ENCODE results near the gene TCF7L1.
"Not testable (repeated sequence)": the region's sequence is repeated elsewhere in the genome, so short reads cannot be mapped to it uniquely, and the experiment has no call there.

The TCF7L1 gene

DNA sequence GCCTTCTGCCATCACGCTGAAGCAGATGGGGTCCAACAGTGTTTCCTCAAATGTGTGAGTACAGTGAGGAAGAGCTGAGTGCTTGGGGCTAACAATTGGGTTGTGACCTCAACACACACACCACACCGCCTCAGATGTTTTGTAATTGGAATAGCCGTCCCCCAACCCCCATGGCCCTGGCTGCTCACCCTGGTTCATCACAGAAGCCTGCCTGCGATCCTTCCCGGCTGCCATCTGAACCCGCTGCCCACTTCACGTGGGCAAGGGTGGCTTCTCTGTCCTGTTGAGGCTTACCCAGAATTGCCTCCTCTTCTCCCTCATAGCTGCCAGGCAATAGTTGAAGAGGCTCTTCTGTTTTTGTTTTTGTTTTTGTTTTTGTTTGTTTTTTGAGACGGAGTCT is 150.4 kb downstream of the TCF7L1 start:
- DNase-seq (ENCODE audit: low read depth in 2 of 2): no peak

DNA sequence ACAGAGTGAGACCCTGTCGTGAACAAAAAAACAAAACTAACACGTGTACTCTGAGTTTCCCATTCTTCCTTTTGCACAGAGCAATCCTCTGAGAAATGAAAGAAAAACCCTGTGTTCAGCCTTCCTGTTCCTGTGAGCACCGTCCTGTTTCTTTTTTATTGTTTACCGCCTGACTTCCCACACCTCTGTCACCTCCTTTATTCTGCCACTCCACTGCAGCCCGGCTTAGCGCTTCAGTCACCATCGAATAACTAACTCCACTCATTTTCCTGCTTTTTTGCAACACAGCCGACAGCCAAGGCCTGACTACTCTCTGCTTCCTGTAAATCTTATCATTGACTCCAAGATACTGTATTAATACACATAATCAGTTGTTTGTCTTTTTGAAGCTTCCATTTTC is 153.7 kb downstream of the TCF7L1 start:
- DNase-seq (ENCODE audit: low read depth in 2 of 2): no peak

DNA sequence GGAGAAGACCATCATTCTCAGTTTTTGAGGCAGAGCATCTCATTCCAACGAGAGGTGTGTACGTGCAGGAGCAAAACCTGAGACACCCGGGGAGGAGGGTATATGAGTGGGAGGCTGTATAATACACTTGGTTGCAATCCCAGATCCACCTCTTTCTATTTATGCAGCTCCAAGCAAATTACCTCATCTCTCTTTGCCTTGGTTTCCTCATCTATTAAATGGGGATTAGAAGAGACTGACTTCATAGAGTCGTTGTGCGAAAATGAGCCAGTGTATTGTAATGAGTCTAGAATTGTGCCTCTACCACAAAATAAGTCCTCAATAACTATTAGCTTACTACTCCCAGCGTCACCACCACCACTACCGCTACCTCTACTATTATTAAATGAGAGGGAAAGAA is 154.5 kb downstream of the TCF7L1 start:
- no peak for DNase-seq (ENCODE audit: low read depth in 2 of 2)

DNA sequence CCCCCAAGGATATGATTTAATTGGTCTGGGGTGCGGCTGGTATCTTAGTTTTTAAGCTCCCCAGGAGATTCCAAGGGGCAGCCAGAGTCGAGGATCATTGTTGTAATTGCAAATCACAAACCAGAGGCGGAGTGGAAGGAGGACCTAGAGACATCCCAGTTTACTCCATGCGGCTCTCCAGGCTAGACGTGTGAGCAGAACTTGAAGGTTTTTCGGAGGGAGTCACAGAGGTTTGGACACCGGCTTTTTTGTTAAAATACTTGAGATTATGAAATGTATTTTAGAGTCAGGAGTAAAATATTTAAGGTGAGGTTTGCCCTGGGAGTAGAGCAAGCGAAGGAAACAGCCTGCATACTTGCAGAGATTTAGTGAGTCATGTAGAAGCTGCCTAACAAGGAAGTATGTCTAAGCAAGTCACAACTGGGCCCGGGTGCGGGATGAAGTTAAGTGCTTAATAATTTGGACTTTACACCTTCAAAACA is 155.1 kb downstream of the TCF7L1 start:
- no peak for DNase-seq (ENCODE audit: low read depth in 2 of 2)

DNA sequence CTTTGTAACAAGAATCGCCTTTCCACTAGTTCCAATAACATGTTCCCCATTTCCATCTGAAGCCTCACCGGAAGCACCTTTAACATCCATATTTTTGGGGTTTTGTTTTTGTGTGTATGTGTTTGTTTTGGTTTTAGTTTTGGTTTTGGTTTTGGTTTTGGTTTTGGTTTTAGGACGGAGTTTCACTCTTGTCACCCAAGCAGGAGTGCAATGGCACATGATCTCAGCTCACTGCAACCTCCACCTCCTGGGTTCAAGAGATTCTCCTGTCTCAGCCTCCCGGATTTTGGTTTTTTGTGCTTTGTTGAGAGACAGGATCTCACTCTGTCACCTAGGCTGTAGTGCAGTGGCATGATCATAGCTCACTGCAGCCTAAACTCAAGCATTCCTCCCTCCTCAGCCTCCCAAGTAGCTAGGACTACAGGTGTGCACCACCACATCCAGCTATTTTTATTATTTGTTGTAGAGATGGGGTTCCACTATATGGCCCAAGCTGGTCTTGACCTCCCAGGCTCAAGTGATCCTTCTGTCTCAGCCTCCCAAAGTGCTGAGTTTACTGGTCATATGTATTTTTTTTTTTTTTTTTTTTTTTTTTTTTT is 158.3 kb downstream of the TCF7L1 start:
- DNase-seq (ENCODE audit: low read depth in 2 of 2): no peak

DNA sequence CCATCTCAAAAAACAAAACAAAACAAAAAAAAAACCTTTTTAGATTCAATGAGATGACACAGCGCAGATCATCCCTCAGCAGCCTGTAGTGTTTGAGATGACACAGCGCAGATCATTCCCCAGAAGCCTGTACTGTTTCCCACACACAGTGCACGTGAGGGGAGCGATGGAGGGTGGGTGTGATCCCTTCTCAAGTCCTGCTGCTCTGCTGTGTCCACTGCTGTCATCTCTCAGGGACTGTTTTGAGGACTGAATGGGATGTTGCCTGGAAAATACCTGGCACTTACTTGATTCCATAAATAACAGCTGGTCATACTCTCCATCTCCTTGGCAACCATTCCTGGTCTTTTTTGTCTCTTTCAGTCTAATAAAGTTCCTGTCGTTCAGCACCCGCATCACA is 168.9 kb downstream of the TCF7L1 start:
- no peak for DNase-seq (ENCODE audit: low read depth in 2 of 2)

DNA sequence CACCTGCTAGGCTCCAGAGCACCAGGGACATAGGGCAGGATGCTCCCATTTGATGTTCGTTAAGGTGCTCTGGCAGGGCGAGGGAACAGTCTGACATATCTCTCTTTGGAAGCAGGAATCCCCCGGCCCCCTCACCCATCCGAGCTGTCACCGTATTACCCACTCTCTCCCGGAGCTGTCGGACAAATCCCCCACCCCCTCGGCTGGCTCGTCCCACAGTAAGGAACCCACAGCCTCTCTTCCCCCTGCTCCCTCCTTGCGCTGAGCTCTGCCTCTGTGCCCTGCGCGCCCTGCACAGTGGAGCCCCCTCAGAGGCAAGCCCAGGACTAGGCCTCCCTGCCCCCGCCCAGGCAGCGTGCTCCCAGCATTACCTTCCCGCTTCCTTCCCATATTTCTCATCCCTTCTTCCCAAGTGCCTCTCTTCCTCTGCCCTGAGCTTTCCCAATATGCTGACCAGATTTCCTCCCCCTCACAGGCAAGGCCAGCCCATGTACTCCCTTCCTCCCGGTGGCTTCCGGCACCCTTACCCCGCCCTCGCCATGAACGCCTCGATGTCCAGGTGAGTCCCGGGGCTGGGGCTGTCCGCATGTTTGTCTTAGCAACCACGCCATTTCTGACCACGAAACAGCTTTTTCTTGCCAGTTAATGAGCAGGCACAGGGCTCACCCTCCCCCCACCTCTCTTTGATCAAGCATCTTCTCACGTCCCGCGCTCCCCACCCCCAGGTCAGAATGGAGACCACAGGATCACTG is 170.8 kb downstream of the TCF7L1 start:
- DNase-seq (ENCODE audit: low read depth in 2 of 2): no peak

DNA sequence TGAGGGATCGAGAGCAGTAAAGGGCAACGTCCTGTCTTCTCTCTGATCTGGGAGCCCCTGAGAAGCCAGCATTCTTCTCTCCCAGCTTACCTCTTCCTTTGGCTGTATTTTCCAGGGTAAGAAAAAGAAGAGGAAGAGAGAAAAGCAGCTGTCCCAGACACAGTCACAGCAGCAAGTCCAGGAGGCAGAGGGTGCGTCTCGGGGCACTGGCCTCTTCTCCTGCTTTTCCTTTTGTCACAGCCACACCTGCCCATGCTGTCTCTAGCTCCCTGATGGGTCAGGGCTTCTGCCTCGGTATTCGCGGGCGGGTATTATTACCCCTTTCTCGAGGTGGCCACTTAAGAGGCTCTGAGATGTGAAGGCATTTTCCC is 174.3 kb downstream of the TCF7L1 start:
- DNase-seq (ENCODE audit: low read depth in 2 of 2): no peak

DNA sequence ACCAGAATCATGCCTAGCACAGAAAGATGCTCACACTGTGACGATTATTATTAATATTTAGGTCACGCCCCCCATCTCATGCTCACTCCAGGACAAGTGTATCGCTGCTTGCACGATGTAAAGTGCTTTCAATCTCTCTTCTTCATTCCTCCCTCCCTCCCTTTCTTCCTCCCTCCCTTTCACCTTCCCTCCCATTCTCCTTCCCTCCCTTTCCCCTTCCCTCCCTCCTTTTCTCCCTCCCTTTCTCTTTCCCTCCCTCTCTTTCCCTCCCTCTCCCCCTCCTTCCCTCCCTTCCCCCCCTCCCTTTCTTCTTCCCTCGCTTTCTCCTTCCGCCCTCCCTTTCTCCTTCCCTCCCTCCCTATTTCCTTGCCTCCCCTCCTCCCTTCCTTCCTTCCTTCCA is 175.0 kb downstream of the TCF7L1 start:
- no peak for DNase-seq (ENCODE audit: low read depth in 2 of 2)

DNA sequence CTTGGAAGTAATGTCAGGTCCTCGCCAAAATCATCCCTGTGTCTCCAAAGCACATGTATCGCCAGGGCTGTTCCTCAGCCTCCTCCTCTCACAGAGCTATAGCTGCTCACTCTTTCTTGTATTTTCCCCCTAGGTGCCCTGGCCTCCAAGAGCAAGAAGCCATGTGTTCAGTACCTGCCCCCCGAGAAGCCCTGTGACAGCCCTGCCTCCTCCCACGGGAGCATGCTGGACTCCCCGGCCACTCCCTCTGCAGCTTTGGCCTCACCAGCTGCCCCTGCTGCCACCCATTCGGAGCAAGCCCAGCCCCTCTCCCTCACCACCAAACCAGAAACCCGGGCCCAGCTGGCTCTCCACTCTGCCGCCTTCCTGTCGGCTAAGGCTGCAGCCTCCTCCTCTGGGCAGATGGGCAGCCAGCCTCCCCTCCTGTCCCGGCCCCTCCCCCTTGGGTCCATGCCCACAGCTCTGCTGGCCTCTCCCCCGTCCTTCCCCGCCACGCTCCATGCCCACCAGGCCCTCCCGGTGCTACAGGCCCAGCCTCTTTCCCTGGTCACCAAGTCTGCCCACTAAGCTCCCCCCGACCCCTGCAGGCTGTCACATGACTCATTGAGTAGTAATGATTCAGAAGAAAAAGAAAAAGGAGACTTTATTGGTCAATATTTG is 175.8 kb downstream of the TCF7L1 start:
- DNase-seq (ENCODE audit: low read depth in 2 of 2): no peak

DNA sequence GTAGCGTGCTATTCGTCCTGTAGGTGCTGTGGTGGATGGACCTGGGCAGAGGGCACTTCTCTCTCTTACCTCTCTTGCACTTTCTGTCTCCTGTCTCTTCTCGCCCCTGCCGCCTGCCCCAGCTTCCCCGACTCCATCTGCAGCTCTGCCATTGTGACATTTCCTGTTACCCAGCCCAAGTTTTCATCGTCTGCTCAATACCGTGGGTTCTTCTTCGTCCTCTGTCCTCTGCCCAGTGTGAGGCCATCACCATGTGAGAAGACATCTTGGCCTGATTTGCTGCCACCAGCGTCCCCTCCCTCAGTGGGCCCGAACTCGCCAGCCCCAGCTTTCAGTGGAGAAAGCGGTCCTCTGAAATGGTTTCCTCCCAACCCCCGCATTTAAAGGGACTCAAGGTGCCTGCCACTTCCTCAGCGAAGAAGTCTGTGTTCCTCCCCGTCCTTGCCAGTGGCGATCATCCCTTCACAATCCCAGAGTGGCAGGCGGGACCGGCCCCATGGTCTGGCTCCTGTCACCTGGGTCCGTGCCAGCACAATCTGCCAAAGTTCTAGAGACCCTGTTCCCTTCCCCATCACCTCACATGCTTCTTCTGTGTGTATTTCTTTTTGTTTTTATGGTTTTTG is 176.6 kb downstream of the TCF7L1 start:
- DNase-seq (ENCODE audit: low read depth in 2 of 2): no peak

DNA sequence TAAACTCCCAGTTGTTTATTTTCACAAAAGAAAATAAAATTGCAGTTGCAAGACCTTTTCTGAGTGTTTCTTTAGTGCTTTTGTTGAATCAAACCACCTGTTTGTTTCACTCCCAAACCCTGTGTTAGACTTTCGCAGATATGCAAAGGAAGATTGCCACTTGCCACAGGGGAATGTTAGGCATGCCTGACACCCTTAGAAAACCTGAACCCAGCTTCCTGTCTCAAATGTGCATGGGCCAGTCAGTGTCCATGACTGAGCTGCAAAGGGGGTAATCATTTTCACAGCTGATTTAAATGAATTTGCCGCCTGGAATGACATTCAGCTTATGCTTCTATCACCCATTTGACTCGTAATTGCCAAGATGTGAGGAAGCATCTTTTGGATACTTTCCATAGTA is 177.1 kb downstream of the TCF7L1 start:
- no peak for DNase-seq (ENCODE audit: low read depth in 2 of 2)

DNA sequence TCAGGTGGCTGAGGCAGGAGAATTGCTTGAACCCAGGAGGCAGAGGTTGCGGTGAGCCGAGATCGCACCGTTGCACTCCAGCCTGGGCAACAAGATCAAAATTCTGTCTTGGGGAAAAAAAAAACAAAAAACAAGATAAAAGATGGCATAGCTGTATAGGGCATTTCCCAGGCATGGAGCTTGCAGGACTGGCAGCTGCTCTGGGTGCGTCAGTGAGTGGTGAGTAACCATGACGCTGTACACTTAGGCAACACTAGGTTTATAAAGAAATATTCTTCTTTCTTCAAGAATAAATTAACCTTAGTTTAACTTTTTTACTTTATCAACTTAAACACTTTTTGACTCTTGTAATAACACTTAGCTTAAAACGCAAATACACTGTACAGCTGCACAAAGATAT is 179.2 kb downstream of the TCF7L1 start:
- DNase-seq (ENCODE audit: low read depth in 2 of 2): no peak

DNA sequence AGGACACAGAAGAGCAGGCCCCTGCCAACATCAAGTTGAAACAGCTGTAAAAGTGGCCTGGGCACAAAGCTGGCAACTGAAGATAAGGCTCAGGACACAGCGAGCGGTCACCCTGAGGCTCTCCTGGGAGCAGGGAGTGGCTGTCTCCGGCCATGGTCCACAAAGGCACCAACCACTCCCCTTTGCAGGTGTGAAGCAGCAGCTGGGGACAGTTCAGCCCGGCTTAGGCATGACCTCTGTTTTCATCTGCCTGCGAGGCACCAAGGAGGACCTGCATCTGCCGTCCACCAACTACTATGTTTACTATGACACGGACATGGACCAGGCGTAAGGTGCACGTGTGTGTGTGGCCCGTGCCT is 181.7 kb downstream of the TCF7L1 start:
- no peak for DNase-seq (ENCODE audit: low read depth in 2 of 2)

DNA sequence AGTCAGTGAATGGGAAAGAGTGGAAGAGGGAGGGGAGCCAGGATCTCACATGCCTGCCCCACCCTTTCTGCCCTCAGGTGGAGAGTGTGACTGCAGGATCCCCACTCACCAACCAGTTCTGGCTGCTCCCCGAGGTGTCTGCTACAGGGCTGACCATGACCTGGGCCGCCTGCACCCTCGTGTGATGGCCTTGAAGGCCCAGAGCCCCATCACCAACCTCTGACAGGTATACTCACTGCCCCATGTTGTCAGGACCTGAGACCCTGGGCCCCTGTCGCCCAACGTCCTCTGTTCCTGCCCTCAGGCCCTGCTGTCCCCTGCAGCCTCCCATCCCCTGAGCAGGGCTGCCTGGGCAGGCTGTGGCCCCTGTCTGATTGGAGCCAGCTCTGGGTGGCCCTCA is 182.7 kb downstream of the TCF7L1 start:
- not testable (repeated sequence) for DNase-seq (ENCODE audit: low read depth in 2 of 2)

DNA sequence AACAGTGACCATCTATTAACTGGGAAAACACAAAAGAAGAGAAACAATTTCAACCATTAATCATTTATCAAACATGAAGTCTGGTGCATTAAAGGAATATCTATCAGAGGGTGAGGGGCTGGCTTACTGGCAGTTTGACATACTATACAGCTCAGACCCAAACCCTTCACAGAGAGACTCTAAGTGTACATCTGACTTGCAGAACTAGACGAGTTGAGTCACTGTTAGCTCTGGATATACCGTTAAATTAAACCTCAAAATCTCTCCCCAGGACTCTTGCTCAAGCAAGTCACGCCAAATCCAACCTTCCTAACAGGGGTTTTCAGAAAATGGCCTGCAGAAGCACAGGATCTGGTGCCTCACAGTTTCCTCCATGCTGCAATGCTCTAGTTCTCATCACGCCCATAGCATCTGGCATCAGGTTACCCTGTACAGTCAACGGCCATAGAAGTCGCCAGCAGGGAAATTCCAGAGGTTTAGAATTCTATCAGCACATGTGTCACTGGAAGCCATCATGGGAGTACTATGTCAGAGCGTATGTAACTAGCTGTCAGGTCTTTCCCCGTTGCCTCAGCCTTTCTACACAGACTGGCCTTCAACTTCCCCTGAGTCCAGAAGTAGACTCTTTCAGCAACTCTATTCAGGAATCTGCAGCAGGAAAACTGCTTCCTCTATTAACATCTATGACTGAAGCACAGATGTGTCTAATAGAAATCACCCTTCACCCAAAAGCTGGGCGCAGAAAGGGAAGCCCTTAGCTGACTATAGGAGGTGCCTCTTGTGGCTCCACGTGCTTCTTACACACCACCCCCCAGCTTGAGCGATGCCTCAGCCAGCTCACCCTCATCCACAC is 185.3 kb downstream of the TCF7L1 start:
- no peak for DNase-seq (ENCODE audit: low read depth in 2 of 2)

DNA sequence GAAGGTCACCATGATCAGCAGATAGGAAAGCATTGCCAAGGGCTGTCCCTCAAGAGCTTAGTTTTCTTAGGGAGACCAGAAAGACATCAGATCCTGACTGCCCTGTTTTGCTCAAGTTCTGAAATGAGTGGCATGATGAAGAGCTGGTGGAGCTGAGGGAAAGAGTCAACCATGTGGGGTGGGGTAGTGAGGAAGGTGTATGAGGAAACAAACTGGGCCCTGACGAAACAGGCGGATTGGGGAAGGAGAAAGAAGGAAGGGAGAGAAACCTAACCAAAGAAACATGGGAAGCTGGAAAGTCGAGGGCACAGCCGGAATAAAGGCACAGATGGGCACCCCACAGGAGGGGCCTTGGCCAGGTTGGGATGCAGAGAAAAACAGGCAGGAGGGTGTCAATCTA is 186.6 kb downstream of the TCF7L1 start:
- DNase-seq (ENCODE audit: low read depth in 2 of 2): no peak

DNA sequence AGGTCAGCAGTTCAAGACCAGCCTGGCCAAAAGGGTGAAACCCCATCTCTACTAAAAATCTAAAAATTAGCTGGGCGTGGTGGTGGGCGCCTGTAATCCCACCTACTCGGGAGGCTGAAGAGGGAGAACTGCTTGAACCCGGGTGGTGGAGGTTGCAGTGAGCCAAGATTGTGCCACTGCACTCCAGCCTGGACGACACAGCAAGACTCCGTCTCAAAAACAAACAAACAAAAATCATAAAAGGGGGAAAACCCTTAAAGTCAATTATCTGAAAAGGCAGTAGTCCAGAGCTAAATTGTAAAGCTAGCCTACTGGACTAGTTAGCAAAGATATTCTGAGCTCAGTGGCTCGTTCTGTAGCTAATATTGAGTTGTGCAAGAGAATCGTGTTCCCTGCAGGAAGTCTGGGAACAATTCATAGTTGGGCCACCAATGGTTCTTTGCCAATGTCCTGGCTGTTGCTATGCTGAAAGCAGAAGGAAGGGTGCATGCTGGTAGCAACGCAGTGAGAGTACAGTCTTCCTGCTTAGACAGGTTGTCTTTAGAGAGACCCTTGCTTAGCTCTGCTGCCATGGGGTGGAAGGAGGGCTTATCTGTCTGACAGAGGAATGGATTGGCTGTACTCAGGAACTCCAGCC is 190.3 kb downstream of the TCF7L1 start:
- DNase-seq (ENCODE audit: low read depth in 2 of 2): no peak

DNA sequence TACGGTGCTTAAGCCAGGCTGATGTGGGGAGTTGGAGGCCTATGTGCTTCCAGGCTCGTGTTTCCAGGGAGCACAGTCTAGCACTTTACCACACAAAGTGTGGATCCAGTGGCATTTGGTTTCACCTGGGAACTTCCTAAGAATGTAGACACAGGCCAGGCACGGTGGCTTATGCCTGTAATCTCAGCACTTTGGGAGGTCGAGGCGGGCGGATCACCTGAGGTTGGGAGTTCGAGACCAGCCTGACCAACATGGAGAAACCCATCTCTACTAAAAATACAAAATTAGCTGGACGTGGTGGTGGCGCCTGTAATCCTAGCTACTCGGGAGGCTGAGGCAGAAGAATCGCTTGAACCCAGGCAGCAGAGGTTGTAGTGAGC is 190.8 kb downstream of the TCF7L1 start:
- not testable (repeated sequence) for DNase-seq (ENCODE audit: low read depth in 2 of 2)

DNA sequence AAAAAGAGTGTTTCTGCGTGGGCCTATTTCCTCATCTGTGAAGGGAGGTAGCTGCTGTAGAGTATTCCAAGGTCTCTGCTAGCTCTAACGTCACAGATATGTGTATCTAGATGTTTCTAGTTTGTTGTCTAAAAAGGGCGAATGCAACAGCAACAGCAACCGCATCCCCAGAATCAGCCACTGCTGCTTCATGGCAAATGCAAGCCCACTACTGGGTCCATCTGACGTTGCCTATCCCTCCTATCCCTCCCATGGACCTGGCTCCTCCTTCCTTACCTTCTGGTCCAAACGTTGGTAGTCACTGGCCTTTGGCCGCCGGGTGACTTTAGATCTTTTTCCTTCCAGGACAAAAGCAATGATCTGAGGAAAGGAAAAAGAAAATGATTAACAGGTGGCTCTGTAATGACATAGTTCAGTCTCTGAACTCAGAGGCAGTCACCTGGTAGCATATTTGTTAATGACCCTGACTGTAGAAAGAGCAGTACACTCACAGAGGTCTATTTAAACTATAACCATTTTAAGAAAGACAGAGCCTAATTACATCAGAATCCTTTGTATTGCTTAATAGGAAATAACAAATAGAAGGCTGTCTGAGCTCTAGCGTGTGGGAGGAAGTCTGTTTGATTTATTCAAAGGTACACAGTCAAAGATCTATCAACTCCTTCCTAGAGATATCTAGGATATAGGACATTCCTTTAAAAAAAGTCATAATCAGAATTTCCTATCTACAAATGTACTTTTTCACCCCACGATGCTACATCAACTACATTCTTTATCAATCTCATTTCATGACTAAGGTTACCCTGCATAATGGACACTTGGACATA is 191.7 kb downstream of the TCF7L1 start:
- DNase-seq (ENCODE audit: low read depth in 2 of 2): no peak

DNA sequence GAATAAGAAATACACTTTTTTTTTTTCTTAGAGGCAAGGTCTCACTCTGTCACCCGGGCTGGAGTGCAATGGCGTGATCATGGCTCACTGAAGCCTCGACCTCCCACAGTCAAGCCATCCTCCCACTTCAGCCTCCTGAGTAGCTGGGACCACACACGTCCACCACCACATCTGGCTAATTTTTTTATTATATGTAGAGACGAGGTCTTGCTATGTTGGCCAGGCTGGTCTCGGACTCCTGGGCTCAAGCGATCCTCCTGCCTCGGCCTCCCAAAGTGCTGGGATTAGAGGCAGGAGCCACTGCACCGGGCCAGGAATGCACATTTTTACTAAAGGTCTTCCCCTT is 192.2 kb downstream of the TCF7L1 start:
- no peak for DNase-seq (ENCODE audit: low read depth in 2 of 2)
